ENCODE data around the gene KBTBD8. TPM values are rescaled to one million over a fixed set of nuclear protein-coding genes. Genes with fewer than 3 reads are reported as not detected.

The KBTBD8 gene
- total and polyA plus RNA-seq, 2 of the 13 experiments (the other 11 are each of a cell fraction or from before 2014, with no cell fraction given): 1.1 to 7.6 TPM

DNA sequence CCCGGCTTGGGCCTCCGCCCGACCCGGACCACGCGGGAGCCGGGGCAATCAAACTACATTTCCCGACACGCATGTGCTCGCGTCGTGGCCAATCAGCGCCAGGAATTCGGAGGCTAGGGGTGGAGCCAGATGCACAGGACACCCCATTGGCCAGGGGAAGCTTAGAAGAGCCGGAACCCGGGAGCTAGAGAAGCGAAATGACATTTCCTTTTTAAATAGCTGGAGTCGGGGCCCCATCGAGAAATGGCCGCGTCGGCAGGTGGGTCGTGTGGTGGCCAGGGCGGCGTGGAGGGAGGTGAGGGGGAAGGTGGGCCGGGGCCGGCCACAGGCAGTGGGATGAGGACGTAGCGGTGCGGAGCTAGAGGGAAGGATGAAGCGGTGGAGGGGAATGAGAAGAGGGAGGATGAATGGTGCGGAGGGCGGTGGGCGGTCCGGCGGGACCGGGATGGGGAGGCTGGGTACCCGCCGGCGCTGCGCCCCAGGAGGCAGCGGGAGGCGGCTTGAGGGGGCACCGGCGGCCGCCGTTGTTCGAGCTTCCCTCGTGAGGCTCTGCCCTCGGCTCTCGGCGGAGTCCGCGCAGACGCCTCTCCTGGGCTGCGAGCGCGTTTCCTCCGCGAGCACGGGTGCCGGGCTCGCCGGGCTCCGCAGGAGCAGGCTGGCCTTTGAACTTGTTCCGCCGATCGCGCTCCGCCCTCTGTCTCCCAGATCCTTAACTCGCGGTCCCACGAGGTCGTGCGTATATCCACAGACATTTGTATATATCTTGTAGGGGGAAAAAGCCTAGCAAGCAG, at the start of gene KBTBD8 (continued):
- peak; percentile 31; the same call in 1 of the 2 replicates for TF ChIP-seq GABPA (IDR thresholded peaks at IDR 0.05; ENCODE audit: low read depth, low read length)
- peak; percentile 86 for TF ChIP-seq GABPA (CRISPR knock-in tag; IDR thresholded peaks at IDR 0.05; ENCODE audit: low read depth)
- no peak; the same call in 1 of the 2 replicates for TF ChIP-seq SP140L (CRISPR knock-in tag; IDR thresholded peaks at IDR 0.05; ENCODE audit: borderline replicate concordance)
- TF ChIP-seq, protein P1, sequence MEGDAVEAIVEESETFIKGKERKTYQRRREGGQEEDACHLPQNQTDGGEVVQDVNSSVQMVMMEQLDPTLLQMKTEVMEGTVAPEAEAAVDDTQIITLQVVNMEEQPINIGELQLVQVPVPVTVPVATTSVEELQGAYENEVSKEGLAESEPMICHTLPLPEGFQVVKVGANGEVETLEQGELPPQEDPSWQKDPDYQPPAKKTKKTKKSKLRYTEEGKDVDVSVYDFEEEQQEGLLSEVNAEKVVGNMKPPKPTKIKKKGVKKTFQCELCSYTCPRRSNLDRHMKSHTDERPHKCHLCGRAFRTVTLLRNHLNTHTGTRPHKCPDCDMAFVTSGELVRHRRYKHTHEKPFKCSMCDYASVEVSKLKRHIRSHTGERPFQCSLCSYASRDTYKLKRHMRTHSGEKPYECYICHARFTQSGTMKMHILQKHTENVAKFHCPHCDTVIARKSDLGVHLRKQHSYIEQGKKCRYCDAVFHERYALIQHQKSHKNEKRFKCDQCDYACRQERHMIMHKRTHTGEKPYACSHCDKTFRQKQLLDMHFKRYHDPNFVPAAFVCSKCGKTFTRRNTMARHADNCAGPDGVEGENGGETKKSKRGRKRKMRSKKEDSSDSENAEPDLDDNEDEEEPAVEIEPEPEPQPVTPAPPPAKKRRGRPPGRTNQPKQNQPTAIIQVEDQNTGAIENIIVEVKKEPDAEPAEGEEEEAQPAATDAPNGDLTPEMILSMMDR (CRISPR knock-in tag; IDR thresholded peaks at IDR 0.05): no peak
- TF ChIP-seq TSC22D2 (CRISPR knock-in tag; IDR thresholded peaks at IDR 0.05; ENCODE audit: borderline replicate concordance): no peak
- TF ChIP-seq HOXA3 (CRISPR knock-in tag; IDR thresholded peaks at IDR 0.05): no peak; the same call in 1 of the 2 replicates
- peak; percentile 77 for TF ChIP-seq SP2 (CRISPR knock-in tag; IDR thresholded peaks at IDR 0.05)
- no peak for TF ChIP-seq GATA4 (IDR thresholded peaks at IDR 0.05; ENCODE audit: borderline replicate concordance, low read depth)
- no peak for TF ChIP-seq ZNF781 (CRISPR knock-in tag; IDR thresholded peaks at IDR 0.05; ENCODE audit: borderline replicate concordance, not compliant biosample characterization)
- no peak for TF ChIP-seq HNRNPL (IDR thresholded peaks at IDR 0.05; ENCODE audit: low read depth, low read length)
- TF ChIP-seq FOXA1 (IDR thresholded peaks at IDR 0.05): no peak
- TF ChIP-seq FOXA1 (CRISPR knock-in tag; IDR thresholded peaks at IDR 0.05): no peak
- TF ChIP-seq, protein P2, sequence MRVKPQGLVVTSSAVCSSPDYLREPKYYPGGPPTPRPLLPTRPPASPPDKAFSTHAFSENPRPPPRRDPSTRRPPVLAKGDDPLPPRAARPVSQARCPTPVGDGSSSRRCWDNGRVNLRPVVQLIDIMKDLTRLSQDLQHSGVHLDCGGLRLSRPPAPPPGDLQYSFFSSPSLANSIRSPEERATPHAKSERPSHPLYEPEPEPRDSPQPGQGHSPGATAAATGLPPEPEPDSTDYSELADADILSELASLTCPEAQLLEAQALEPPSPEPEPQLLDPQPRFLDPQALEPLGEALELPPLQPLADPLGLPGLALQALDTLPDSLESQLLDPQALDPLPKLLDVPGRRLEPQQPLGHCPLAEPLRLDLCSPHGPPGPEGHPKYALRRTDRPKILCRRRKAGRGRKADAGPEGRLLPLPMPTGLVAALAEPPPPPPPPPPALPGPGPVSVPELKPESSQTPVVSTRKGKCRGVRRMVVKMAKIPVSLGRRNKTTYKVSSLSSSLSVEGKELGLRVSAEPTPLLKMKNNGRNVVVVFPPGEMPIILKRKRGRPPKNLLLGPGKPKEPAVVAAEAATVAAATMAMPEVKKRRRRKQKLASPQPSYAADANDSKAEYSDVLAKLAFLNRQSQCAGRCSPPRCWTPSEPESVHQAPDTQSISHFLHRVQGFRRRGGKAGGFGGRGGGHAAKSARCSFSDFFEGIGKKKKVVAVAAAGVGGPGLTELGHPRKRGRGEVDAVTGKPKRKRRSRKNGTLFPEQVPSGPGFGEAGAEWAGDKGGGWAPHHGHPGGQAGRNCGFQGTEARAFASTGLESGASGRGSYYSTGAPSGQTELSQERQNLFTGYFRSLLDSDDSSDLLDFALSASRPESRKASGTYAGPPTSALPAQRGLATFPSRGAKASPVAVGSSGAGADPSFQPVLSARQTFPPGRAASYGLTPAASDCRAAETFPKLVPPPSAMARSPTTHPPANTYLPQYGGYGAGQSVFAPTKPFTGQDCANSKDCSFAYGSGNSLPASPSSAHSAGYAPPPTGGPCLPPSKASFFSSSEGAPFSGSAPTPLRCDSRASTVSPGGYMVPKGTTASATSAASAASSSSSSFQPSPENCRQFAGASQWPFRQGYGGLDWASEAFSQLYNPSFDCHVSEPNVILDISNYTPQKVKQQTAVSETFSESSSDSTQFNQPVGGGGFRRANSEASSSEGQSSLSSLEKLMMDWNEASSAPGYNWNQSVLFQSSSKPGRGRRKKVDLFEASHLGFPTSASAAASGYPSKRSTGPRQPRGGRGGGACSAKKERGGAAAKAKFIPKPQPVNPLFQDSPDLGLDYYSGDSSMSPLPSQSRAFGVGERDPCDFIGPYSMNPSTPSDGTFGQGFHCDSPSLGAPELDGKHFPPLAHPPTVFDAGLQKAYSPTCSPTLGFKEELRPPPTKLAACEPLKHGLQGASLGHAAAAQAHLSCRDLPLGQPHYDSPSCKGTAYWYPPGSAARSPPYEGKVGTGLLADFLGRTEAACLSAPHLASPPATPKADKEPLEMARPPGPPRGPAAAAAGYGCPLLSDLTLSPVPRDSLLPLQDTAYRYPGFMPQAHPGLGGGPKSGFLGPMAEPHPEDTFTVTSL (CRISPR knock-in tag; IDR thresholded peaks at IDR 0.05; ENCODE audit: borderline replicate concordance): no peak
- no peak for TF ChIP-seq ZBTB20 (CRISPR knock-in tag; IDR thresholded peaks at IDR 0.05; ENCODE audit: borderline replicate concordance, low read depth)
- no peak for TF ChIP-seq MIXL1 (CRISPR knock-in tag; IDR thresholded peaks at IDR 0.05)
- TF ChIP-seq ZNF777 (CRISPR knock-in tag; IDR thresholded peaks at IDR 0.05): no peak
- peak; percentile 93 for TF ChIP-seq ZNF143 (CRISPR knock-in tag; IDR thresholded peaks at IDR 0.05)
- TF ChIP-seq MAZ (IDR thresholded peaks at IDR 0.05; ENCODE audit: borderline replicate concordance, low read depth, low read length): no peak
- no peak for TF ChIP-seq MAZ (CRISPR knock-in tag; IDR thresholded peaks at IDR 0.05; ENCODE audit: low read depth)
- TF ChIP-seq POLR2G (IDR thresholded peaks at IDR 0.05; ENCODE audit: low read depth, low read length): peak; percentile 48; the same call in 1 of the 2 replicates
- no peak for TF ChIP-seq ATF7-NPFF (CRISPR knock-in tag; IDR thresholded peaks at IDR 0.05; ENCODE audit: low read depth)
- no peak for TF ChIP-seq ZNF263 (CRISPR knock-in tag; IDR thresholded peaks at IDR 0.05)
- peak; percentile 97 for TF ChIP-seq THAP11 (CRISPR knock-in tag; IDR thresholded peaks at IDR 0.05)
- TF ChIP-seq ZNF839 (CRISPR knock-in tag; IDR thresholded peaks at IDR 0.05; ENCODE audit: borderline replicate concordance): no peak; the same call in 1 of the 2 replicates

All from HepG2 (cell line).